ENCODE data around the gene JAK2. TPM values are rescaled to one million over a fixed set of nuclear protein-coding genes. Genes with fewer than 3 reads are reported as not detected.

JAK2 gene
- total and polyA plus RNA-seq, 10 of the 15 experiments (the other 5 are each of a cell fraction or from before 2014, with no cell fraction given): 4.1 to 22.9 (median 13.7) TPM

- TF ChIP-seq ZBTB4 (CRISPR knock-in tag; IDR thresholded peaks at IDR 0.05) (no peak), FOXK2 (IDR thresholded peaks at IDR 0.05) (no peak), CBX3 (IDR thresholded peaks at IDR 0.05; ENCODE audit: borderline replicate concordance, low read depth) (no peak), STAT1 (conservative IDR thresholded peaks at IDR 0.05) (no peak), CREB1 (IDR thresholded peaks at IDR 0.05; ENCODE audit: low read depth) (no peak), SREBF2 (IDR thresholded peaks at IDR 0.05; ENCODE audit: low read length) (no peak), ZNF592 (IDR thresholded peaks at IDR 0.05) (no peak)
Observed at GRCh38 chr9:4946937-4947336, 38.1 kb upstream of the JAK2 start (continued).
